ENCODE data around the gene USP34. TPM values are rescaled to one million over a fixed set of nuclear protein-coding genes. Genes with fewer than 3 reads are reported as not detected.
A peak's percentile ranks its signal among the peaks of the same experiment; 100 is the strongest.

The USP34 gene
- total RNA-seq, 8 experiments from 2014 or later, result 53.2 to 175 (median 69.2) TPM

DNA sequence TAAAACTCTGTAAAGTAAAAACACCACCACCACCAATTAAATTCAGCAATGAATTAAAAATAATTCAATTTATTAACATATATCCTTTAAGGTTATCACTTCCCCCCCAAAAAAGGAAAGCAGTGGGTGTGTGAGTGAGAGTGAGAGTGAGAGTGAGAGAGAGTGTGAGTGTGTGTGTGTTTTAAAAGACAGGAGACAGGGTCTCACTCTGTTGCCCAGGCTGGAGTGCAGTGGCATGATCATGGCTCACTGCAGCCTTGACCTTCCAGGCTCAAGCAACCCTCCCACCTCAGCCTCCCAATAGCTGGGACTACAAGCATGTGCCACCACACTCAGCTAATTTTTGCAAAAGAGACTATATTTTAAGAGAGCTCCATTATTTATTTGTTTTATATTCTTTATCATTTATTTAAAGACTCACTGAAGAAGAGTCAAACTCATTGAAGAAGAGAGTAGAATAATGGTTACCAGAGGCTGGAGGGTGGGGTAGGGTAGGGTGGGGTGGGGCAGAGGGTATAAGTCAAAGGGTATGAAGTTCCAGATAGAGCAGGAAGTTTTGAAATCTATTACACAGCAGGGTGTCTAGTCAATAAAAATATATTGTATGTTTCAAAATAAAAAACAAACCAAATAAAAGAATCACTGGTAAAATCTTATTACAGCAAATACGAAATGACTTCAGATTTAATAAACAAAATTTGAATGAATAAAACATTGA lies 187.3 kb downstream of the USP34 start:
- Histone ChIP-seq H3K27ac (no peak overlapping the region), H3K4me3 (no peak overlapping the region), H3K4me1 (replicated peaks in 1 of 2) (peaks cover 0 to 10% of the 10 kb centered on the region in 2 donors)
- WGBS, 10 experiments, result 75 to 100% (median 100%) methylated on average over 1 of the region's 1 CpG; no CpG with 5 or more reads in 2 of the 10 experiments
- ATAC-seq (replicated peaks in 6 of 8), result no peak
- in situ Hi-C loops (cut with MboI; ENCODE audit: low pct_unique_long_range_greater_than_20kb in 2 of 9, low sequenced_read_pairs in 9 of 9, unreplicated experiment in 9 of 9), result no loop called here

DNA sequence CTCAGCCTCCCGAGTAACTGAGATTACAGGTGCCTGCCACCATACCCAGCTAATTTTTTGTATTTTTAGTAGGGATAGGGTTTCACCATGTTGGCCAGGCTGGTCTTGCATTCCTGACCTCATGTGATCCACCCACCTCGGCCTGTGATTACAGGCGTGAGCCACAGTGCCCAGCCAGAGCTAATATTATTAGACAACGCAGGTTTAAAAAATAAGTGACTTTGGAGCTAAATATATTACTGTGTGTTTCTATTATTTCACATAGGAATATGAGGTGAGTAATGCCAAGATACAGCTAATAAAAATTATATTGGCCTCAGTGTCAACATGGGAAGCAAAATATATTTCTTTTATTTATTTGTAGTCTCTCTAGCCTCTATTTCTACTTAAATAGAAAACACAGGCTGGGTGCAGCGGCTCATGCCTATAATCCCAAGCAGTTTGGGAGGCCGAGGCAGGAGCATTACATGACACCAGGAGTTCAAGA lies 188.7 kb downstream of the USP34 start:
- in situ Hi-C loops (cut with MboI; ENCODE audit: low pct_unique_long_range_greater_than_20kb in 2 of 9, low sequenced_read_pairs in 9 of 9, unreplicated experiment in 9 of 9), result no loop called here
- ATAC-seq (replicated peaks in 6 of 8), result no peak
- H3K27ac ChIP-seq, result no peak overlapping the region
- WGBS, 10 experiments, result 80 to 100% (median 98%) methylated on average over 1 to 4 of the region's 6 CpGs
- no peak overlapping the region for H3K4me3 ChIP-seq
- no peaks in the 10 kb centered on the region for H3K4me1 ChIP-seq (replicated peaks in 1 of 2)

DNA sequence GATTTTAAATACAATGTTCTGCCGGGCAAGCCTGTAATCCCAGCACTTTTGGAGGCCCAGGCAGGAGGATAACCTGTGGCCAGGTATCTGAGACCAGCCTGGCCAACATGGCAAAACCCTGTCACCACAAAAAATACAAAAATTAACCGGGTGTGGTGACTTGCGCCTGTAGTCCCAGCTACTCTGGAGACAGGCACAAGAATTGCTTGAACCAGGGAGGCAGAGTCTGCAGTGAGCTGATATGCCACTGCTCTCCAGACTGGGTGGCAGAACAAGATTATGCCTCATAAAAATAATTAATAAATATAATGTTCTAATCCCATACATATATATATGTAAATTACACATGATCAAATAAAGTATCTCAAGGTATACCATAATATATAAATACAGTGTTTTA lies 189.6 kb downstream of the USP34 start:
- in situ Hi-C loops (cut with MboI; ENCODE audit: low pct_unique_long_range_greater_than_20kb in 2 of 9, low sequenced_read_pairs in 9 of 9, unreplicated experiment in 9 of 9), result no loop called here
- 80 to 100% (median 92%) methylated on average over 1 to 3 of the region's 3 CpGs; no CpG with 5 or more reads in 2 of the 10 experiments for WGBS, 10 experiments
- Histone ChIP-seq H3K4me1 (replicated peaks in 1 of 2) (no peaks in the 10 kb centered on the region), H3K4me3 (no peak overlapping the region), H3K27ac (no peak overlapping the region)
- no peak for ATAC-seq (replicated peaks in 6 of 8)

DNA sequence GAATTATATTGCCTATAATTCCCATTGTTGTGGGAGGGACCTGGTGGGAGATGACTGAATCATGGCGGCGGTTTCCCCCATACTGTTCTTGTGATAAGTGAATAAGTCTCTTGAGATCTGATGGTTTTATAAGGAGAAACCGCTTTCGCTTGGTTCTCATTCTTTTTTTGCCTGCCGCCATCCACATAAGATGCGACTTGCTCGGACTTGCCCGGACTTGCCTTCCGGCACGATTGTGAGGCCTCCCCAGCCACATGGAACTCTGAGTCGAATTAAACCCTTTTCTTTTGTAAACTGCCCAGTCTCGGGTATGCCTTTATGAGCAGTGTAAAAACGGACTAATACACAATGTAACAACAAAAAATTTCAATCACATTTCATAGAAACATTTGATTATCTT lies 193.1 kb downstream of the USP34 start:
- no peak overlapping the region for H3K27ac ChIP-seq
- no peak for ATAC-seq (replicated peaks in 6 of 8)
- in situ Hi-C loops (cut with MboI; ENCODE audit: low pct_unique_long_range_greater_than_20kb in 2 of 9, low sequenced_read_pairs in 9 of 9, unreplicated experiment in 9 of 9), result no loop called here
- H3K4me1 ChIP-seq (replicated peaks in 1 of 2), result no peaks in the 10 kb centered on the region
- no peak overlapping the region for H3K4me3 ChIP-seq
- WGBS, 10 experiments, result 92 to 100% (median 96%) methylated on average over 2 to 13 of the region's 13 CpGs

DNA sequence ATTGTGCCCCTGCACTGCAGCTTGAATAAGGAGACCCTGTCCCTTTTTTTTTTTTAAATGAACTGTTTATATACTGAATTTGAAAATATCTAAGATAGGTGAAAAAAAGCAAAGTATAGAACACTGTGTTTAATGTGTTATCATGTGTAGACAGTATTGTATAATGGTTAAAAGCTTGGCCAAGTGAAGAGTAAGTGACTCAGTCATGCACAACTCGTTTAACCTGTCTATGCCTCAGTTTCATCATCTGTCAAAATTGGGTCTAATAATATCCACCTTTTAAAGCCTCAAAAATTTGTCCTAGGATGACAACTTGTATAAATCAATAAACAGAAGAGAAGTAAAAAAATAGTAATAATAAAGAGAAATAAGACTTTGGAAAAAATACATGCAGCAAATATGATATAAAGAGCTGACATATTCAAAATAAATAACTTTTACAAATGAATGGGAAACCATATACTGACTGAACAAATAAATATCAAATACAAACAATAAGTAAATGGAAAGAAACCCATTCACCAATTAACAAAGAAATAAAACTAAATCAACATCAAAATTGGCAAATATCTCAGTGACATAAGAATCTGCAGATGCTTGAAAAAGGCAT lies 195.2 kb downstream of the USP34 start:
- in situ Hi-C loops (cut with MboI; ENCODE audit: low pct_unique_long_range_greater_than_20kb in 2 of 9, low sequenced_read_pairs in 9 of 9, unreplicated experiment in 9 of 9), result no loop called here
- WGBS, 10 experiments, result 0 to 100% (median 94%) methylated on average over 1 of the region's 1 CpG; no CpG with 5 or more reads in 1 of the 10 experiments
- Histone ChIP-seq H3K4me1 (replicated peaks in 1 of 2) (no peaks in the 10 kb centered on the region), H3K27ac (no peak overlapping the region), H3K4me3 (no peak overlapping the region)
- no peak for ATAC-seq (replicated peaks in 6 of 8)

DNA sequence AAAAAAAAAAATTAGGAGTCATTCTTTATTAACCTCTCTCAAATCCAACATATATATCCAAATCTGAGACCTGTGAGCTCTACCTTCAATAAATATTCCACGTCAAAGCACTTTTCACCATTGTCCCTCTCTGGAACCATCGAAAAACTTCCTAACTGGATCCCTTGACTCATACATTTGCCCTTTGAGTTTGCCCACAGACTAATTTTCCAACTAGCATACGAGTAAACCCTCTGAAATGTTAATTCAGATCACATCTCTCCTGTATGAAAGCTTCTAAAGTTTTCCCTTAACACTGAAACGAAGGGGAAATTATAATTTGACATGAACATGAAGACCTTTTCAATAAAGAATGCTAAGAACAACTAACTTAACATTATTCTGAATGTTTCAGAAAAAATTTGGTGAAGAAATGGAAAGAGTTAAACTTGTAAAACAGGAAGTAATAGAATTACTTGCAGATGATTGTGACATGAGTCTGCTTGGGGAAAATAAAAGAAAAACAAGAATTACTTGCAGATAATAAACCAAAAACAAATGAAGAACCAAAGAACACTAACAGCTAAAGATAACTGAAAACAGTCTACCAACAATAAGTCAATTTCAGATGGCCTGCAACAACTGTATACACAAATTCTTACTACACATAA lies 198.3 kb downstream of the USP34 start:
- in situ Hi-C loops (cut with MboI; ENCODE audit: low pct_unique_long_range_greater_than_20kb in 2 of 9, low sequenced_read_pairs in 9 of 9, unreplicated experiment in 9 of 9), result no loop called here
- WGBS, 10 experiments, result 27 to 93% (median 80%) methylated on average over 2 to 4 of the region's 4 CpGs; no CpG with 5 or more reads in 1 of the 10 experiments
- H3K4me1 ChIP-seq (replicated peaks in 1 of 2), result no peaks in the 10 kb centered on the region
- H3K4me3 ChIP-seq, result no peak overlapping the region
- no peak for ATAC-seq (replicated peaks in 6 of 8)
- no peak overlapping the region for H3K27ac ChIP-seq

DNA sequence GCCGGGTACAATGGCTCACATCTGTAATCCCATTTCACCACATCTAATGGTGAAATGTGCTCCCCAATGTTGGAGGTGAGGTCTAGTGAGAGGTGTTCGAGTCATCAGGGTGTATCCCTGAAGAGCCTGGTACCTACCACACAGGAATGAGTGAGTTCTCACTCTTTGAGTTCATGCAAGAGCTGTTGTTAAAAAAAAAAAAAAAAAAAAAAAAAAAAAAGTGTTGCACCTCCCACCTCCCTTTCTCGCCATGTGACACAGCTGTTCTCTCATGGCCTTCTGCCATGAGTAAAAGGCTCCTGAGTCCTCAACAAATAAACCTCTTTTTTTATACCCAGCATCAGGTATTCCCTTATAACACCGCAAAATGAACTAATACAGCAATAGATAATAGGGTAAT lies 202.6 kb downstream of the USP34 start:
- Histone ChIP-seq H3K4me3 (no peak overlapping the region), H3K4me1 (replicated peaks in 1 of 2) (no peaks in the 10 kb centered on the region), H3K27ac (no peak overlapping the region)
- in situ Hi-C loops (cut with MboI; ENCODE audit: low pct_unique_long_range_greater_than_20kb in 2 of 9, low sequenced_read_pairs in 9 of 9, unreplicated experiment in 9 of 9), result no loop called here
- WGBS, 10 experiments, result 90 to 100% (median 100%) methylated on average over 1 to 3 of the region's 4 CpGs; no CpG with 5 or more reads in 2 of the 10 experiments
- ATAC-seq (replicated peaks in 6 of 8), result no peak

DNA sequence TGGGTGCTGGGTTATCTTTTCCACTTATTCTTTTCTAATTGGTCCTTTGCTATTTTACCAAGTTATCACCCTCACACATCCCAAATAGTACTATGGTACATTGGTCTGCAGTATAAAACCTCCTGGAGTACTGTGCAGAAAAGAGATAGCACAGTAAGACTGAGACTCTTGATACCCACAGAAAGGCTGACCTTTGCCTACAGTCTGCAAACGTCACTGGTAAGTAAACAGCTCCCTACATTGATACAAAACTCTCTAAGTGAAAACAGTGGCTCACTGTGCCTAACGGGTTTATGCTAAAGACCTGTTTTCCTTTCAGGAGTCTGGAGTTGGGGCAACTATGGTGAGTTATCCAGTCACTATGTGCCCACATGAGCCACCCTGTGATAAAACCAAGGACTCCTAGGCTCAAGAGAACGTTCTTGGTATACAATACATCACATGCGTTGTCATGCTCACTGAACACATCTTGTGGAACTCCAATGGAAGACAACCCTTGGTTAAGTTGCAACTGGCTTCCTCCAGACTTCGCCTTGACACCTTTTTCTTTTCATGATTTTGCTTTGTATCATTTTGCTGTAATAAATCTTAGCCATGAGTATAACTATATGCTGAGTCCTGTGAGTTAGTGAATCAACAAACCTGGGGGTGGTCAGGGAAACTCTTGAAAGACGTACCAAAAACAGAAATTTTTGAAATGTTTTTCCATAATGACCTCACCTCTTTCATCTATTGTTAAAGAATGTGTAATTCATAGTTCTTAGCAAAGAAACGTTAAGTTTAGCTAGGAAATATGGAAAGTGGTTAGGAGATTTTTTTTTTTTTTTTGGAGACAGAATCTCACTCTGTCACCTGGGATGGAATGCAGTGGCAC lies 204.0 kb downstream of the USP34 start:
- Histone ChIP-seq H3K4me1 (replicated peaks in 1 of 2) (no peaks in the 10 kb centered on the region), H3K27ac (no peak overlapping the region), H3K4me3 (no peak overlapping the region)
- WGBS, 10 experiments, result 61 to 100% (median 79%) methylated on average over 2 to 6 of the region's 7 CpGs
- no peak for ATAC-seq (replicated peaks in 6 of 8)
- in situ Hi-C loops (cut with MboI; ENCODE audit: low pct_unique_long_range_greater_than_20kb in 2 of 9, low sequenced_read_pairs in 9 of 9, unreplicated experiment in 9 of 9), result no loop called here

DNA sequence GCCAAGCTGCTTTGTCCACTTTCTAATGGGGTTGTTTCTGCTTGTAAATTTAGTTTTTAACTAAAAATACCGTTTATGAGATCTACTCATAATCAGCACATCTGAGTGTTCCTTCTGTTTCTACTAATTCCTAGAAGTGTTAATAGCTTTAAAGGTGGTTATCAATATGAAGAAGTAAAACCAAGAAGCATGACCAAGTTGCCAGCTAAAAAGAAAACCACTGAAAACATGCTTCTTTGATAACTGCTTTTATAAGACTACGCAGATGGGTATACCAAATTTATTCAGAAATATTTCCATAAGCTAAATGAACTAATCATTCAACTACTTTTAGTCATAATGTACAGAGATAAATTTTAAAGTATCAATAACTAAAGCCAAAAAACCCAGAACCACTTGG lies 207.1 kb downstream of the USP34 start:
- no peak overlapping the region for H3K27ac ChIP-seq
- in situ Hi-C loops (cut with MboI; ENCODE audit: low pct_unique_long_range_greater_than_20kb in 2 of 9, low sequenced_read_pairs in 9 of 9, unreplicated experiment in 9 of 9), result no loop called here
- no peaks in the 10 kb centered on the region for H3K4me1 ChIP-seq (replicated peaks in 1 of 2)
- 94 to 100% (median 100%) methylated on average over 1 to 2 of the region's 2 CpGs for WGBS, 10 experiments
- no peak for ATAC-seq (replicated peaks in 6 of 8)
- H3K4me3 ChIP-seq, result no peak overlapping the region

DNA sequence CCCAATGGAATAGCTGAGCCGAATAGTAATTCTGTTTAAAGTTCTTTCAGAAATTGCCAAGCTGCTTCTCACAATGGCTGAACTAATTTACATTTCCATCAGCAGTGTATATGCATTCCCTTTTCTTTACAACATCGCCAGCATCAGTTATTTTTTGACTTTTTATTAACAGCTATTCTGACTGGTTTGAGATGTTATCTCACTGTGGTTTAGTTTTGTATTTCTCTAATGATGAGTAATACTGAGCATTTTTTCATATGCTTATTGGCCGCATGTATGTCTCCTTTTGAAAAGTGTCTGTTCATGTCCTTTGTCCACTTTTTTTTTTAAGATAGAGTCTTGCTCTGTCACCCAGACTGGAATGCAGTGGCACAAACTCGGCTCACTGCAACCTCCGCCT lies 208.2 kb downstream of the USP34 start:
- H3K4me3 ChIP-seq, result no peak overlapping the region
- ATAC-seq (replicated peaks in 6 of 8), result no peak
- no peaks in the 10 kb centered on the region for H3K4me1 ChIP-seq (replicated peaks in 1 of 2)
- 60 to 100% (median 93%) methylated on average over 1 to 5 of the region's 5 CpGs for WGBS, 10 experiments
- no peak overlapping the region for H3K27ac ChIP-seq
- in situ Hi-C loops (cut with MboI; ENCODE audit: low pct_unique_long_range_greater_than_20kb in 2 of 9, low sequenced_read_pairs in 9 of 9, unreplicated experiment in 9 of 9), result no loop called here

DNA sequence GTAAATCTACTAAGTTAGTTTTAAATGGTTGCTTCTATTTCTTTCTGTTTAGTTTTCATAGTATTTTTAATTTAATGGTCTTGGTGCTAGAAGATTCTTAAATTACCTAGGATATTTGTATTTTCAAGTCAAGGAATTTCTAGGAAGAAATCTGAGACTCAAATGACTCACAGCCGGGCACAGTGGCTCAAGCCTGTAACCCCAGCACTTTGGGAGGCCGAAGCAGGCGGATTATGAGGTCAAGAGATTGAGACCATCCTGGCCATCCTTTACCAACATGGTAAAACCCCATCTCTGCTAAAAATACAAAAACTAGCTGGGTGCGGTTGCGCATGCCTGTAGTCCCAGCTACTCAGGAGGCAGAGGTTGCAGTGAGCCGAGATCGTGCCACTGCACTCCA lies 213.4 kb downstream of the USP34 start:
- Histone ChIP-seq H3K4me3 (no peak overlapping the region), H3K27ac (no peak overlapping the region), H3K4me1 (replicated peaks in 1 of 2) (no peaks in the 10 kb centered on the region)
- in situ Hi-C loops (cut with MboI; ENCODE audit: low pct_unique_long_range_greater_than_20kb in 2 of 9, low sequenced_read_pairs in 9 of 9, unreplicated experiment in 9 of 9), result no loop called here
- WGBS, 10 experiments, result 82 to 100% (median 95%) methylated on average over 2 to 5 of the region's 7 CpGs; no CpG with 5 or more reads in 1 of the 10 experiments
- no peak for ATAC-seq (replicated peaks in 6 of 8)

DNA sequence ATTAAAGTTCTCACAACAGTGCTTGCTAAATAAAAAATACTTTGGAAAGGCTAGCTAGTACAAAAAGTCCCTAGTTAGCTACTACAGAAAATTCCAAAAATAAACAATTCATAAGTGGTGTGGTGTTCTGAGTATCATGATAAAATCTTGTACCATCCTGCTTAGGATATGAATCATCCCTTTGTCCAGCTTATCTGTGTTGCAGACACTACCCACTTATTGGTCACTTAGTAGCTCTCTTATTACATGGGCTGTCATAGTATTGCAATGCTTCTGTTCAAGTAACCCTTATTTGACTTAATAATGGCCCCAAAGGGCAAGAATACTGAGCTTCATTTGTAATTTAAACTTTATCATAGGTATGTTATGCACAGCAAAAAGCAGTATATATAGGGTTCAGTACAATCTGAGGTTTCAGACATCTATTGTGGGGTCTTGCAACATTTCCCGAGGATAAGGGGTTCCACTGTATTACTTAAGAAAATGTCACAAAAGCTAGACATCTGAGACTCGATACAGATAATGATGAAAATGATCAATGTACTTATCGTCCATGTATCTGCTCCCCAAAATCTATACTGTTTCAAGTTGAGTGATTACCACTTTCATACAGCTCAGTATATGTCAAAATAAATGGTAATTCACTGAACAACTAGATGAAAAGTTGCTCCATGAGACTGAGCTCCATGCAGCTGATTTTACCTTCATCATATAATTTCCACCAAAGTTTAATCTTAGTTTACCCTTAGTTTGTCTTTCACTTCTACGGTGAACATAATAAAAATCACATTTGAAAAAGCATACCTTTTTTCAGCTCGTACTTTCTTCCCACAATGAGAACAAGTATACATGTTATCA lies 215.1 kb downstream of the USP34 start:
- no peaks in the 10 kb centered on the region for H3K4me1 ChIP-seq (replicated peaks in 1 of 2)
- in situ Hi-C loops (cut with MboI; ENCODE audit: low pct_unique_long_range_greater_than_20kb in 2 of 9, low sequenced_read_pairs in 9 of 9, unreplicated experiment in 9 of 9), result no loop called here
- ATAC-seq (replicated peaks in 6 of 8), result peak in 2 of 8 experiments; percentile 31 to 40
- WGBS, 10 experiments, result 85 to 100% (median 98%) methylated on average over 1 to 5 of the region's 5 CpGs
- no peak overlapping the region for H3K27ac ChIP-seq
- no peak overlapping the region for H3K4me3 ChIP-seq

Data from motor neuron (in vitro differentiated cells).